Neuronal stem cell (in vitro differentiated cells): ENCODE data around the gene TADA1.

Experiments
- DNase-seq: peaks from one replicate; pipeline ENCODE4 v3.0.0-alpha.2; 2013; ENCODE audit warnings: low spot score
- H2AFZ ChIP-seq: one replicate; pipeline ENCODE4 v1.6.1; 2013; ENCODE audit warnings: mild to moderate bottlenecking, low read length, inconsistent platforms
- H2AK5ac ChIP-seq: 2 replicates; pipeline ENCODE4 v1.6.1; 2013; ENCODE audit warnings: low read depth, mild to moderate bottlenecking, inconsistent platforms, low read length, moderate library complexity, mixed read lengths
- H2BK120ac ChIP-seq: 2 replicates; pipeline ENCODE4 v1.6.1; 2013; ENCODE audit warnings: low read depth, mild to moderate bottlenecking, inconsistent platforms, low read length, moderate library complexity, mixed read lengths
- H2BK12ac ChIP-seq: one replicate; pipeline ENCODE4 v1.6.1; 2013; ENCODE audit warnings: low read length, inconsistent platforms
- H2BK15ac ChIP-seq: 2 replicates; pipeline ENCODE4 v1.6.1; 2013; ENCODE audit warnings: mild to moderate bottlenecking, low read length, inconsistent platforms, mixed read lengths
- H2BK5ac ChIP-seq: one replicate; pipeline ENCODE4 v1.6.1; 2013; ENCODE audit warnings: inconsistent platforms, mild to moderate bottlenecking, low read length, moderate library complexity
- H3K14ac ChIP-seq: one replicate; pipeline ENCODE4 v1.6.1; 2013; ENCODE audit warnings: low read length, inconsistent platforms
- H3K18ac ChIP-seq: 2 replicates; pipeline ENCODE4 v1.6.1; 2013; ENCODE audit warnings: low read length, inconsistent platforms
- H3K23ac ChIP-seq: 2 replicates; pipeline ENCODE4 v1.6.1; 2013; ENCODE audit warnings: low read depth, mild to moderate bottlenecking, mixed read lengths, low read length, inconsistent platforms; ENCODE audit not compliant: poor library complexity
- H3K27ac ChIP-seq: replicated peaks from 3 replicates; pipeline ENCODE4 v1.5.1; 2013; ENCODE audit warnings: low read length, inconsistent platforms
- H3K27me3 ChIP-seq, 3 experiments: 2 replicates each; pipeline ENCODE4 v1.6.1; 2013; ENCODE audit warnings: low read length in 3 of 3, mild to moderate bottlenecking in 2 of 3, inconsistent platforms in 1 of 3, low read depth in 1 of 3, mixed read lengths in 1 of 3, moderate library complexity in 1 of 3; ENCODE audit not compliant: control insufficient read depth in 3 of 3, insufficient read depth in 3 of 3
- H3K36me3 ChIP-seq, 2 donors: replicated peaks in 1 of 2; 2 replicates each; pipeline ENCODE4 v1.6.1; 2013; ENCODE audit warnings: low read length in 2 of 2; ENCODE audit not compliant: control insufficient read depth in 2 of 2, insufficient read depth in 2 of 2
- H3K4ac ChIP-seq: 2 replicates; pipeline ENCODE4 v1.6.1; 2013; ENCODE audit warnings: inconsistent platforms, mild to moderate bottlenecking, low read length, moderate library complexity
- H3K4me1 ChIP-seq, 2 donors: 1 replicate in 1 of 2; 2 replicates in 1 of 2; pipeline ENCODE4 v1.6.1; 2013; ENCODE audit warnings: low read length in 2 of 2, low read depth in 1 of 2; ENCODE audit not compliant: control insufficient read depth in 2 of 2, insufficient read depth in 1 of 2
- H3K4me2 ChIP-seq: one replicate; pipeline ENCODE4 v1.6.1; 2013; ENCODE audit warnings: mild to moderate bottlenecking, low read length, inconsistent platforms; ENCODE audit not compliant: insufficient read depth, poor library complexity, severe bottlenecking
- H3K4me3 ChIP-seq, 2 donors: 2 replicates each; pipeline ENCODE4 v1.5.1; 2013; ENCODE audit warnings: low read length in 2 of 2, mild to moderate bottlenecking in 2 of 2, inconsistent platforms in 1 of 2, moderate library complexity in 1 of 2
- H3K79me1 ChIP-seq: one replicate; pipeline ENCODE4 v1.6.1; 2013; ENCODE audit warnings: low read depth, mild to moderate bottlenecking, inconsistent platforms, low read length, moderate library complexity
- H3K9ac ChIP-seq: one replicate; pipeline ENCODE4 v1.6.1; 2013; ENCODE audit warnings: mild to moderate bottlenecking, low read depth, low read length, inconsistent platforms; ENCODE audit not compliant: poor library complexity
- H3K9me3 ChIP-seq, 2 donors: replicated peaks in 1 of 2; 2 replicates each; pipeline versions ENCODE3 to v1.6.1; 2013; ENCODE audit warnings: low read length in 2 of 2, mild to moderate bottlenecking in 2 of 2, inconsistent platforms in 1 of 2, low read depth in 1 of 2, mixed read lengths in 1 of 2, moderate library complexity in 1 of 2; ENCODE audit not compliant: control insufficient read depth in 2 of 2, insufficient read depth in 1 of 2
- H4K8ac ChIP-seq: one replicate; pipeline ENCODE4 v1.6.1; 2013; ENCODE audit warnings: low read depth, mild to moderate bottlenecking, inconsistent platforms, low read length, moderate library complexity
- H4K91ac ChIP-seq: one replicate; pipeline ENCODE4 v1.6.1; 2013; ENCODE audit warnings: low read length, low read depth, mild to moderate bottlenecking, inconsistent platforms; ENCODE audit not compliant: poor library complexity
- WGBS, 2 donors: extraction: QIAGEN DNeasy Blood & Tissue Kit; methylation state at CpG; one replicate each; pipeline ENCODE4 v1.1.7; 2013; ENCODE audit warnings: missing lambda C conversion rate in 2 of 2, mixed read lengths in 1 of 2; ENCODE audit not compliant: insufficient read length in 2 of 2, insufficient replicate concordance in 1 of 2; ENCODE audit errors: extremely low coverage in 2 of 2; 5-methylcytosine and 5-hydroxymethylcytosine counted together

Gene TADA1

GRCh38 chr1:166811691-166812090, 64.4 kb downstream of the TADA1 start:
- Histone ChIP-seq H3K4me3 (no peak overlapping the region), H3K36me3 (no peaks in the 10 kb centered on the region), H3K27ac (no peak overlapping the region), H2AFZ (no peak overlapping the region), H2BK15ac (no peak overlapping the region), H3K9ac (no peak overlapping the region), H3K9me3 (no peaks in the 10 kb centered on the region), H4K91ac (no peak overlapping the region), H3K79me1 (no peaks in the 10 kb centered on the region), H2BK5ac (no peak overlapping the region), H2BK12ac (no peak overlapping the region), H3K14ac (no peak overlapping the region), H2AK5ac (no peak overlapping the region), H3K23ac (no peak overlapping the region), H3K4ac (no peak overlapping the region), H3K4me1 (peaks cover 0 to 9% of the 10 kb centered on the region in 2 donors), H3K27me3 (no peaks in the 10 kb centered on the region), H3K4me2 (no peak overlapping the region), H2BK120ac (no peak overlapping the region), H3K18ac (no peak overlapping the region), H4K8ac (no peak overlapping the region)
- no peak for DNase-seq
- WGBS, 2 donors = no CpG with 5 or more reads among the region's 2 CpGs

- H3K27ac ChIP-seq = no peak overlapping the region
- H3K36me3 ChIP-seq = no peaks in the 10 kb centered on the region
- peak overlapping the region; percentile 77 for H4K91ac ChIP-seq
- peaks cover 0 to 9% of the 10 kb centered on the region in 2 donors for H3K4me1 ChIP-seq
- no peak overlapping the region for H3K4ac ChIP-seq
- no peak overlapping the region for H3K4me3 ChIP-seq
- H3K18ac ChIP-seq = no peak overlapping the region
- no peak overlapping the region for H4K8ac ChIP-seq
- no peak overlapping the region for H3K4me2 ChIP-seq
- no peak overlapping the region for H3K9ac ChIP-seq
- no peak overlapping the region for H2BK15ac ChIP-seq
- H2AFZ ChIP-seq = no peak overlapping the region
- H2BK12ac ChIP-seq = no peak overlapping the region
- no peak overlapping the region for H3K23ac ChIP-seq
- H3K14ac ChIP-seq = no peak overlapping the region
- DNase-seq = no peak
- no peaks in the 10 kb centered on the region for H3K27me3 ChIP-seq
- no peaks in the 10 kb centered on the region for H3K79me1 ChIP-seq
- no peak overlapping the region for H2AK5ac ChIP-seq
- no CpG with 5 or more reads among the region's 2 CpGs for WGBS, 2 donors
- no peak overlapping the region for H2BK120ac ChIP-seq
- H2BK5ac ChIP-seq = no peak overlapping the region
- no peaks in the 10 kb centered on the region for H3K9me3 ChIP-seq
Observed at GRCh38 chr1:166808952-166809351, 67.1 kb downstream of the TADA1 start.
